Left lung (tissue), 10 donors: ENCODE measurements around the gene MLLT3. TPM values are rescaled to one million over a fixed set of nuclear protein-coding genes. Genes with fewer than 3 reads are reported as not detected.

Experiments
- ATAC-seq: fragments of 200-7000 bp; cut with Tn5 transposase; one replicate; pipeline ENCODE4 v1.9.1; 2020; ENCODE audit warnings: moderate library complexity
- DNase-seq, 4 donors: peaks; one replicate each; pipeline ENCODE4 v3.0.0-alpha.2; 2013 to 2020
- H3K27ac ChIP-seq, 2 donors: fragments of 200-600 bp; sonication (generic) in 1 of 2; one replicate each; pipeline versions ENCODE4 v1.5.0 to v1.8.0; 2020 to 2021
- H3K27me3 ChIP-seq, 2 donors: fragments of 200-600 bp; sonication (generic) in 1 of 2; one replicate each; pipeline versions ENCODE4 v1.5.0 to v1.8.0; 2020 to 2021
- H3K36me3 ChIP-seq, 2 donors: fragments of 200-600 bp; sonication (generic) in 1 of 2; one replicate each; pipeline versions ENCODE4 v1.5.0 to v1.8.0; 2020 to 2021
- H3K4me1 ChIP-seq, 2 donors: fragments of 200-600 bp; one replicate each; pipeline ENCODE4 v1.8.0; 2021
- H3K4me3 ChIP-seq, 2 donors: fragments of 200-600 bp; sonication (generic) in 1 of 2; one replicate each; pipeline versions ENCODE4 v1.5.0 to v1.8.0; 2020 to 2021; ENCODE audit warnings: mild to moderate bottlenecking in 1 of 2
- H3K9me3 ChIP-seq, 2 donors: fragments of 200-600 bp; sonication (generic) in 1 of 2; one replicate each; pipeline versions ENCODE4 v1.5.0 to v1.8.0; 2020 to 2021
- intact Hi-C, 2 donors: fragments of 100-400 bp; cut with DNase I; formaldehyde crosslinking; loops; one replicate each; pipeline versions ENCODE4 v1.11.2 to v1.14.2; 2022
- polyA plus RNA-seq, 6 donors: library from polyadenylated mRNA; unstranded; fragments of 120-200 nt; gene quantifications; one replicate each; pipeline ENCODE4 v1.2.1, GENCODE V29; 2013; ENCODE audit not compliant: insufficient read length in 6 of 6
- total RNA-seq, 2 donors: library from RNA; stranded (reverse); fragmentation: NEBNext Ultra II Directional; extraction: Animal tissue kit (Norgen Biotek cat#: 25700); gene quantifications; one replicate each; pipeline ENCODE4 v1.2.1, GENCODE V29; 2021
- TF ChIP-seq, protein P1 (sequence below), 2 donors: fragments of 200-600 bp; sonication (generic) in 1 of 2; IDR thresholded peaks; one replicate each; pipeline versions ENCODE4 v1.5.0 to v1.8.0; 2021; ENCODE audit warnings: antibody characterized with exemption in 2 of 2
- donor health status: DM: no; HTN: yes; CAD: no.
- donor health status: DM: no; HTN: no; CAD: no.

MLLT3 gene
- total and polyA plus RNA-seq, 8 donors: 17.0 to 38.2 (median 32.5) TPM

DNA sequence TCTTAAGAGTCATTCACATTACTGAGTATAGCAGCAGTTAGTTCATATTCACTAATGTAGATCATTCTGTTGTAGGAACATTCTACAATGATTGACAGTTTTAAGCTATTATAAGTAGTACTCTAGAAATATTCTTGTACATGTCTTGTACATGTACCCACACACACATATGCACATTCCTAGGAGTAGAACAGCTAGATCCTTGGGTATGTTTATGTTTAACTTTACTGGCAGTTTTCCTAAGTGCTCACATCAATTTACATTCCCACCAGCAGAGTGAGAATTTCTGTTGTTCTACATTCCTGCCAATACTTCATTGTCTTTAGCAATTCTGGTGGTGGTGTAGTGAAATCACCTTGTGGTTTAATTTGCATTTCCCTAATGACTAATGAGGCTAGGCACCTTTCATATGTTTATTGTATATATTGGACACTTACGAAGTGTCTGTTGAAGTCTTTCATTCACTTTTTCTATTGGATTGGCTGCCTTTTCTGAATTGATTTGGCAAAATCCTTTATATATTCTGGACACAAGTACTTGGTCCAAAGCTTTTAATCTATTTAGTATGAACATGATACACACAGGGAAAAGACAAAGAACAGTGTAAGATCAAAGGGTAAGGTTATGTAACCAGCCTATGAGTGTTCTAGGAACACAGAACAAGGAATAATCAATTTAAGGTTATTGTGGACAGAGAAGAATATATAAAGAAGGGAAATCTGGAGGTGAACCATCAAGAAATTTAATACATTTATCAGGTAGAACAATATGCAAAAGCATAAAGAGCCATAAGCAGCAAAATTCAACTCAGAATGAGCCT lies 95.6 kb downstream of the MLLT3 start:
- intact Hi-C loops: no loop called here
- DNase-seq: no peak

DNA sequence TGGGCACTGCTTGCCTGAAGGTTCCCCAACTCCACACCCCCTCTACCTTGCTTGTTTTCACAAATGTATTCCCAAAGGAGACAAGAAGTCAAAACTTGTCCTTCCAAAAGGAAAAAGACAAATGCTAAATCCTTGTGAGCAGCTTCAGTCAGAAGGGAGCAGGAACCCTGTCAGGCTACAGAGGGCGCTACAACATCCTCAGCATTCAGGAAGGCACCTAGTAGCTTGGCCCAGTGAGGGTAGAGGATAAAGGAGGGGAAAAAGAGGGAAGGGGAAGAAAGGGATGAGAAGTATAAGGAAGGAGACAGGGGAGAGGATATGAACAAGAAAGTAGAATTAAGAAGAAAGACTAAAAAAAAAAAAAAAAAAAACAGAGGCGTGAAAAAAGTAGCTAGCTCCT lies 97.5 kb downstream of the MLLT3 start:
- Histone ChIP-seq H3K4me1 (no peaks in the 10 kb centered on the region), H3K36me3 (no peaks in the 10 kb centered on the region), H3K27ac (no peak overlapping the region), H3K4me3 (no peak overlapping the region), H3K27me3 (no peaks in the 10 kb centered on the region), H3K9me3 (no peaks in the 10 kb centered on the region)
- ATAC-seq (no peak), DNase-seq (no peak)
- intact Hi-C loops: no loop called here
- TF ChIP-seq, protein P1, sequence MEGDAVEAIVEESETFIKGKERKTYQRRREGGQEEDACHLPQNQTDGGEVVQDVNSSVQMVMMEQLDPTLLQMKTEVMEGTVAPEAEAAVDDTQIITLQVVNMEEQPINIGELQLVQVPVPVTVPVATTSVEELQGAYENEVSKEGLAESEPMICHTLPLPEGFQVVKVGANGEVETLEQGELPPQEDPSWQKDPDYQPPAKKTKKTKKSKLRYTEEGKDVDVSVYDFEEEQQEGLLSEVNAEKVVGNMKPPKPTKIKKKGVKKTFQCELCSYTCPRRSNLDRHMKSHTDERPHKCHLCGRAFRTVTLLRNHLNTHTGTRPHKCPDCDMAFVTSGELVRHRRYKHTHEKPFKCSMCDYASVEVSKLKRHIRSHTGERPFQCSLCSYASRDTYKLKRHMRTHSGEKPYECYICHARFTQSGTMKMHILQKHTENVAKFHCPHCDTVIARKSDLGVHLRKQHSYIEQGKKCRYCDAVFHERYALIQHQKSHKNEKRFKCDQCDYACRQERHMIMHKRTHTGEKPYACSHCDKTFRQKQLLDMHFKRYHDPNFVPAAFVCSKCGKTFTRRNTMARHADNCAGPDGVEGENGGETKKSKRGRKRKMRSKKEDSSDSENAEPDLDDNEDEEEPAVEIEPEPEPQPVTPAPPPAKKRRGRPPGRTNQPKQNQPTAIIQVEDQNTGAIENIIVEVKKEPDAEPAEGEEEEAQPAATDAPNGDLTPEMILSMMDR (IDR thresholded peaks at IDR 0.05): no peak

More for the DNA sequence above, 95.6 kb downstream of the MLLT3 start:
- Histone ChIP-seq H3K36me3 (no peaks in the 10 kb centered on the region), H3K4me3 (no peak overlapping the region), H3K27ac (no peak overlapping the region), H3K27me3 (no peaks in the 10 kb centered on the region), H3K9me3 (no peaks in the 10 kb centered on the region), H3K4me1 (no peaks in the 10 kb centered on the region)
- peak; percentile 64 for ATAC-seq
- TF ChIP-seq, protein P1 (IDR thresholded peaks at IDR 0.05): no peak

DNA sequence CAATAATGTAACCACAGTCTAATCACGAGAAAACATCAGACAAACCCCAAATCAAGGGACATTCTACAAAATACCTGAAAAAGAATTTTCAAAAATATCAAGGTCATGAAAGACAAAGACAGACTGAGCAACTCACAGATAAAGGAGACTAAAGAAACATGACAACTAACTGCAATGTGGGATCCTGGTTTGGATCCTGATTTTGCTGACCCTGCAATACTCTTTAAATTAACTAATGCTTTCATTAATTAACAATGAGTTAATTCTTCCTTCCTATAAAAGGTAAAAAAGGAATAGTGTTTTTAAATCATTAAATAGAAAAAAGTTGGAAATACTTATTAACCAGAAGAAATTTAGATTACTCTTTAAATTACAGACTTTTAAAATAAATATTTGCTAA lies 103.6 kb downstream of the MLLT3 start:
- DNase-seq (no peak), ATAC-seq (no peak)
- TF ChIP-seq, protein P1 (IDR thresholded peaks at IDR 0.05): no peak
- no peaks in the 10 kb centered on the region for H3K9me3 ChIP-seq
- intact Hi-C loops: no loop called here
- H3K4me3 ChIP-seq: no peak overlapping the region
- no peaks in the 10 kb centered on the region for H3K36me3 ChIP-seq
- no peaks in the 10 kb centered on the region for H3K4me1 ChIP-seq
- no peaks in the 10 kb centered on the region for H3K27me3 ChIP-seq
- H3K27ac ChIP-seq: no peak overlapping the region

DNA sequence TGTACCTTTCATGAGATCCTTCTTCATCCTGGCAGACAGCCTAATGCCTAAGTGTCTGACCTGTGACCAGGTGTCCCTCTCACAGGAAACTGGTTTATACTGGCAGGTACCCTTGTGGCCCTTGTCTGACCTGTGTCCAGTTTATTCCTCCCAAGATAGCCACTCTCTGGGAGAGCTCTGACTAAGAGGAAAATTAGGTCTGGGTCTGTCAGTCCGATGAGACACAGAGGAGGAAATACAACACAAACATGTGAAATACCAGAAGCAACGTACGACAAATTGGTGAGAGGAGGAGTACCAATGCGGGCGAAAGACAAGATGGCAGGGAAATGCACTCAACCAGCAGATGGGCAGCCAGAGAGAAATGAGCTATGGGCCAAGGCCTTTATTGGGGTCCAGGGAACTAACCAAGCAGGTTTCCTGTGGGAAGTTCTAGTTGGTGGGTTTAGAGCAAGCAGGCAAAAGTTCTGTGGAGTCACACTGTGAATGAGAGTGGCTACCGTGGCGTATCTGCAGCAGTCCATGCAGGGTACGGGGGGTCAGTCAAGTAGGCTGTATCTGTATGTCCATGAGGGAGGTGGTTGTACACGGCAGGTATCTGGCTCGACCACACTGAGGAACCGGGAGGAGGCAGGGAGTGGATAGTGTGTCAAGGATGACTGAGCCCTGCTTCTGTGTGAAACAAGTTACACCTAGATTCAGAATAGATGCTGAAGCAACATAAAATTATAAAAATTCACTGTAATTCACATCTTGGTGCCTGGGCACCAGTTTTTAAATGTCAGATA lies 109.0 kb downstream of the MLLT3 start:
- Histone ChIP-seq H3K4me1 (peaks cover 0 to 2% of the 10 kb centered on the region in 2 donors), H3K4me3 (no peak overlapping the region), H3K27ac (no peak overlapping the region), H3K9me3 (no peaks in the 10 kb centered on the region), H3K36me3 (no peaks in the 10 kb centered on the region), H3K27me3 (no peaks in the 10 kb centered on the region)
- DNase-seq (no peak), ATAC-seq (no peak)
- intact Hi-C loops: no loop called here
- TF ChIP-seq, protein P1 (IDR thresholded peaks at IDR 0.05): no peak

DNA sequence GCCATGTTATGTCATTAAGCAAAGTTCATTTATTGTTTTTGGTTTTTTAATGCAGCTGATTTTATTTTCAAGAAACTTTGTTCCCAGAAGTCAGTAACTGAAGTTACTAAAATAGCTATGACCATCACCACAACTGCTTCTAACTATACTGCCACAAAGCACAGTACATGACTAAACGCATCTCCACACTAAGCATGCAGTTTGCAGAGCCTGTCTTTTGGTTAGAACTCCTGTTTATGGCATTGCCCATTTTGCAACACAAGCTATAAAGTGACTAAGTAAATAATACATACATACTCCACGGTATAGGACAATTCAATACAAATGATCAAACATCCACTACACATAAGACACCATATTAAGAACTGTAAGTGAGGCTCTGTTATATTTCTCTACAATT lies 109.7 kb downstream of the MLLT3 start:
- Histone ChIP-seq H3K36me3 (no peaks in the 10 kb centered on the region), H3K4me1 (peaks cover 0 to 9% of the 10 kb centered on the region in 2 donors), H3K27me3 (no peaks in the 10 kb centered on the region), H3K27ac (no peak overlapping the region), H3K4me3 (no peak overlapping the region), H3K9me3 (no peaks in the 10 kb centered on the region)
- TF ChIP-seq, protein P1 (IDR thresholded peaks at IDR 0.05): no peak
- DNase-seq (no peak), ATAC-seq (no peak)
- intact Hi-C loops: no loop called here
